OCI-LY7 (cell line): ENCODE measurements around the gene TLNRD1. TPM values are rescaled to one million over a fixed set of nuclear protein-coding genes. Genes with fewer than 3 reads are reported as not detected.
A peak's percentile ranks its signal among the peaks of the same experiment; 100 is the strongest.

Experiments used
- BruUV-seq: library from RNA; stranded (reverse); fragments of 400-500 nt; replicated peaks from 2 replicates; lab custom pipeline; 2021; lab: Mats Ljungman, UMichigan
- CTCF ChIA-PET: fragments of 300-600 bp; sonication (Branson Sonifier 250); formaldehyde crosslinking; loops from one replicate; lab custom pipeline; 2022; ENCODE audit warnings: antibody characterized with exemption; ENCODE audit not compliant: unreplicated experiment; lab: Charles Lee
- POLR2A ChIA-PET: fragments of 300-600 bp; sonication (Branson Sonifier 250); formaldehyde crosslinking; loops from one replicate; lab custom pipeline; 2022; ENCODE audit warnings: antibody characterized with exemption; lab: Charles Lee
- DNase-seq: peaks from one replicate; pipeline ENCODE4 v3.0.0-alpha.2; 2015; ENCODE audit warnings: low spot score
- H2AFZ ChIP-seq: fragments of 200-600 bp; sonication (generic), shearing (Covaris generic); 2 replicates; pipeline ENCODE4 v1.6.1; 2014; ENCODE audit warnings: mild to moderate bottlenecking, antibody characterized with exemption, low read length, moderate library complexity
- H3K27ac ChIP-seq: fragments of 200-600 bp; sonication (generic); 2 replicates; pipeline ENCODE4 v1.5.1; 2014; ENCODE audit warnings: mixed run types, low read depth, mild to moderate bottlenecking, moderate library complexity, low read length, inconsistent platforms; ENCODE audit not compliant: poor library complexity, severe bottlenecking
- H3K36me3 ChIP-seq: fragments of 200-600 bp; sonication (generic); 2 replicates; pipeline ENCODE4 v1.6.1; 2014; ENCODE audit warnings: mild to moderate bottlenecking, antibody characterized with exemption, low read length, moderate library complexity, mixed read lengths; ENCODE audit not compliant: insufficient read depth
- H3K4me1 ChIP-seq: fragments of 200-600 bp; sonication (generic); 2 replicates; pipeline ENCODE4 v1.5.1; 2014; ENCODE audit warnings: mild to moderate bottlenecking, low read length; ENCODE audit not compliant: insufficient read depth, poor library complexity, severe bottlenecking
- H3K4me2 ChIP-seq: fragments of 200-600 bp; sonication (generic); 2 replicates; pipeline ENCODE4 v1.6.1; 2014; ENCODE audit warnings: mild to moderate bottlenecking, low read length
- H3K4me3 ChIP-seq: fragments of 200-600 bp; sonication (generic); 2 replicates; pipeline ENCODE4 v1.5.1; 2014; ENCODE audit warnings: mild to moderate bottlenecking, low read depth, low read length; ENCODE audit not compliant: poor library complexity, severe bottlenecking
- H3K79me2 ChIP-seq: fragments of 200-600 bp; sonication (generic); 2 replicates; pipeline ENCODE4 v1.6.1; 2016; ENCODE audit warnings: low read depth, mild to moderate bottlenecking, low read length, moderate library complexity, mixed read lengths; ENCODE audit not compliant: insufficient read depth
- H3K9me2 ChIP-seq: fragments of 200-600 bp; sonication (generic); 2 replicates; pipeline ENCODE4 v1.6.1; 2016; ENCODE audit warnings: mild to moderate bottlenecking, low read length, mixed read lengths; ENCODE audit not compliant: insufficient read depth
- H3K9me3 ChIP-seq: fragments of 200-600 bp; sonication (generic); 2 replicates; pipeline ENCODE4 v1.6.1; 2014; ENCODE audit warnings: mild to moderate bottlenecking, mixed run types, low read length, mixed read lengths
- H4K20me1 ChIP-seq: fragments of 200-600 bp; sonication (generic); 2 replicates; pipeline ENCODE4 v1.6.1; 2014; ENCODE audit warnings: mild to moderate bottlenecking, antibody characterized with exemption, low read length, moderate library complexity, mixed read lengths; ENCODE audit not compliant: insufficient read depth
- EZH2phosphoT487 ChIP-seq: fragments of 200-600 bp; sonication (generic); IDR thresholded peaks from 2 replicates; pipeline ENCODE4 v1.6.1; 2018; ENCODE audit warnings: low read depth, borderline replicate concordance, mild to moderate bottlenecking, mixed run types, antibody characterized with exemption, low read length, moderate library complexity, mixed read lengths
- intact Hi-C: fragments of 100-400 bp; cut with micrococcal nuclease; formaldehyde crosslinking; loops from one replicate; pipeline ENCODE4 v1.10.0; 2022; ENCODE audit not compliant: unreplicated experiment
- total RNA-seq, 2 experiments: library from RNA; depleted of rRNA in 1 of 2; stranded (reverse); fragments of >200 nt in 1 of 2; shearing (Covaris generic) in 1 of 2; gene quantifications; 2 replicates each; pipeline ENCODE4 v1.2.3, GENCODE V29; 2014 to 2022
- TF ChIP-seq, protein P1 (sequence below): fragments of 200-600 bp; sonication (generic); conservative IDR thresholded peaks from 2 replicates; pipeline ENCODE4 v1.5.1; 2014; ENCODE audit warnings: mild to moderate bottlenecking, antibody characterized with exemption, low read length, moderate library complexity, mixed read lengths

TLNRD1 gene
- total RNA-seq, 2 experiments from 2014 or later: 17.4 to 19.9 TPM

- POLR2A ChIA-PET: interaction anchor here (0.7 to 1.8 kb wide), 3 partner anchors 9 to 130 kb away, joined by 3 to 10 read pairs (median 5); partner anchors contain the start of gene TLNRD1
- no peak for DNase-seq
- CTCF ChIA-PET: interaction anchor here (0.7 to 1.2 kb wide), 2 partner anchors 23 to 287 kb away, joined by 4 read pairs; no protein-coding TSS in a partner anchor
- H3K4me2 ChIP-seq: peak overlapping the region; percentile 47
- no peaks in the 10 kb centered on the region for H3K9me2 ChIP-seq
- H2AFZ ChIP-seq: no peak overlapping the region
- BruUV-seq: TSS peak; percentile 64
- TF ChIP-seq EZH2phosphoT487: no peak
- TF ChIP-seq, protein P1, sequence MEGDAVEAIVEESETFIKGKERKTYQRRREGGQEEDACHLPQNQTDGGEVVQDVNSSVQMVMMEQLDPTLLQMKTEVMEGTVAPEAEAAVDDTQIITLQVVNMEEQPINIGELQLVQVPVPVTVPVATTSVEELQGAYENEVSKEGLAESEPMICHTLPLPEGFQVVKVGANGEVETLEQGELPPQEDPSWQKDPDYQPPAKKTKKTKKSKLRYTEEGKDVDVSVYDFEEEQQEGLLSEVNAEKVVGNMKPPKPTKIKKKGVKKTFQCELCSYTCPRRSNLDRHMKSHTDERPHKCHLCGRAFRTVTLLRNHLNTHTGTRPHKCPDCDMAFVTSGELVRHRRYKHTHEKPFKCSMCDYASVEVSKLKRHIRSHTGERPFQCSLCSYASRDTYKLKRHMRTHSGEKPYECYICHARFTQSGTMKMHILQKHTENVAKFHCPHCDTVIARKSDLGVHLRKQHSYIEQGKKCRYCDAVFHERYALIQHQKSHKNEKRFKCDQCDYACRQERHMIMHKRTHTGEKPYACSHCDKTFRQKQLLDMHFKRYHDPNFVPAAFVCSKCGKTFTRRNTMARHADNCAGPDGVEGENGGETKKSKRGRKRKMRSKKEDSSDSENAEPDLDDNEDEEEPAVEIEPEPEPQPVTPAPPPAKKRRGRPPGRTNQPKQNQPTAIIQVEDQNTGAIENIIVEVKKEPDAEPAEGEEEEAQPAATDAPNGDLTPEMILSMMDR: no peak
- peaks cover 59% of the 10 kb centered on the region for H3K36me3 ChIP-seq
- peak overlapping the region; percentile 61 for H3K27ac ChIP-seq
- H3K4me1 ChIP-seq: peaks cover 29% of the 10 kb centered on the region
- H3K9me3 ChIP-seq: no peaks in the 10 kb centered on the region
- peaks cover 16% of the 10 kb centered on the region for H4K20me1 ChIP-seq
- H3K4me3 ChIP-seq: no peak overlapping the region
- H3K79me2 ChIP-seq: peaks cover 16% of the 10 kb centered on the region; the same call in 1 of the 2 replicates
- intact Hi-C loops: loop anchor here (1.0 kb wide), 1 partner anchor 10 kb away; the partner anchor contains the start of gene MESD
Observed at GRCh38 chr15:80978685-80979329, 21.9 kb upstream of the TLNRD1 start.

DNA sequence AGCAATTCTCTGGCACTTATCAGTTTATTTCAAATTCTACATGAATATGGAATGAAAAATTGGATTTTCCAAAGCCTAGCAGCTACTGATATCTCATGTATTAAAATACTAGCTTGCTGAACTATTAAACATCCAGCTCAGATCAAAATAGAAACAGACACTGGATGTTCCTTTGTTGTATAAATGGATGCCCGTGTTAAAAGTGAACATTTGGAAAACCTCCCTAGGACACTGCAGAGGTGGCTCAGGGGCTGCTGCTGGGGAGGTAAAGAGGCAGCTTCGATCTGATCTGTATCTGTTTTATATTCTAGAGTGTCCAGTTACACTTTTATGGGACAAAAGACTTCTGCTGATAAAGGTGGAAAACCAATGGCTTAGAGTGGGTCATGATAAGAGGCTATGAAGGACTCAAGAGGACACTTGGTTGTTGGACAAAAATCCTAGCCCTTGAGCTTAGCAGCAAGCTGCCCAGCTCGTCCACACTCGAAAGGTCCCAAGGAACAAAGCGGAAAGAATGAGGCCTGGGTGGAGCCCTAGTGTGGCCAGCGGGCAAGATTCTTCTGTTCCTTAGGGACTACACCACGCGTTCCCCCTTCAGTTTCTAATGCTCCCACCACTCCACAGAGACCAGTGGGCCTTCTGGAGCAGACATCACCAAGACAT lies 21.1 kb upstream of the TLNRD1 start:
- peaks cover 24% of the 10 kb centered on the region; the same call in 1 of the 2 replicates for H3K79me2 ChIP-seq

More for the DNA sequence above, 21.1 kb upstream of the TLNRD1 start:
- Histone ChIP-seq H3K4me3 (peak overlapping the region; percentile 5), H3K27ac (peak overlapping the region; percentile 61), H3K36me3 (peaks cover 59% of the 10 kb centered on the region), H3K9me2 (no peaks in the 10 kb centered on the region), H3K4me2 (peak overlapping the region; percentile 47), H3K4me1 (peaks cover 29% of the 10 kb centered on the region), H4K20me1 (peaks cover 16% of the 10 kb centered on the region), H3K9me3 (no peaks in the 10 kb centered on the region), H2AFZ (no peak overlapping the region)
- ChIA-PET CTCF (interaction anchor here (0.7 to 1.2 kb wide), 4 partner anchors 10 to 286 kb away, joined by 3 to 4 read pairs (median 4); no protein-coding TSS in a partner anchor), POLR2A (interaction anchor here (0.7 to 1.8 kb wide), 5 partner anchors 9 to 286 kb away, joined by 3 to 10 read pairs (median 5); partner anchors contain the start of gene TLNRD1)
- DNase-seq: no peak
- BruUV-seq: no TSS peak
- intact Hi-C loops: loop anchor here (1.0 kb wide), 1 partner anchor 10 kb away; the partner anchor contains the start of gene MESD
- TF ChIP-seq, protein P1: no peak
- TF ChIP-seq EZH2phosphoT487: no peak
